HepG2 (cell line): ENCODE measurements around the gene NID1. TPM values are rescaled to one million over a fixed set of nuclear protein-coding genes. Genes with fewer than 3 reads are reported as not detected.

Experiments used
- CEBPB ChIP-seq: IDR thresholded peaks from 2 replicates; pipeline ENCODE4 v1.6.1; 2011; ENCODE audit warnings: low read depth, low read length, improper control_type of control experiment, borderline replicate concordance
- KIAA2018 ChIP-seq: sonication (generic); formaldehyde crosslinking; IDR thresholded peaks from 2 replicates; pipeline ENCODE4 v1.5.0; 2020; ENCODE audit warnings: mild to moderate bottlenecking, missing genetic modification reagents, borderline replicate concordance
- MED13 ChIP-seq: sonication (generic); formaldehyde crosslinking; IDR thresholded peaks from 2 replicates; pipeline ENCODE4 v1.5.0; 2020; ENCODE audit warnings: missing genetic modification reagents
- NR2C2 ChIP-seq: sonication (generic); formaldehyde crosslinking; IDR thresholded peaks from 2 replicates; pipeline ENCODE4 v1.4.0; 2020; ENCODE audit warnings: missing genetic modification reagents, mild to moderate bottlenecking, moderate library complexity, borderline replicate concordance
- PRDM10 ChIP-seq: sonication (generic); formaldehyde crosslinking; IDR thresholded peaks from 2 replicates; pipeline ENCODE4 v1.4.0; 2020; ENCODE audit warnings: low read depth, missing genetic modification reagents
- TBL1XR1 ChIP-seq: fragments of 150-350 bp; IDR thresholded peaks from 2 replicates; pipeline ENCODE4 v1.6.1; 2014; ENCODE audit warnings: borderline replicate concordance, low read length; ENCODE audit not compliant: partially characterized antibody
- THAP9 ChIP-seq: sonication (generic); formaldehyde crosslinking; IDR thresholded peaks from 2 replicates; pipeline ENCODE4; 2020; ENCODE audit warnings: missing genetic modification reagents, mild to moderate bottlenecking, borderline replicate concordance
- ZFP41 ChIP-seq: sonication (generic); formaldehyde crosslinking; IDR thresholded peaks from 2 replicates; pipeline ENCODE4 v1.4.0; 2020; ENCODE audit warnings: mild to moderate bottlenecking, missing genetic modification reagents, borderline replicate concordance
- ZNF414 ChIP-seq: sonication (generic); formaldehyde crosslinking; IDR thresholded peaks from 2 replicates; pipeline ENCODE4 v1.5.0; 2020; ENCODE audit warnings: missing genetic modification reagents
- ZNF784 ChIP-seq: sonication (generic); formaldehyde crosslinking; IDR thresholded peaks from 2 replicates; pipeline ENCODE4 v1.5.1; 2020; ENCODE audit warnings: missing genetic modification reagents, mild to moderate bottlenecking, borderline replicate concordance
- polyA plus RNA-seq, 8 experiments: library from polyadenylated mRNA; depleted of rRNA in 3 of 8; stranded (reverse) in 7 of 8; unstranded in 1 of 8; fragments of >200 nt; fragmentation: Illumina TruSeq in 4 of 8; extraction: Trizol in 4 of 8; gene quantifications; 2 replicates each; pipeline versions ENCODE4 v1.2.1 to v1.2.3, GENCODE V29; 2011 to 2016; ENCODE audit warnings: low read depth in 4 of 8, missing spikeins in 1 of 8, mixed read lengths in 1 of 8; ENCODE audit not compliant: insufficient read depth in 1 of 8
- total RNA-seq, 5 experiments: library from RNA; depleted of rRNA; stranded (reverse); fragments of >200 nt; fragmentation: Illumina TruSeq; extraction: Trizol; gene quantifications; 2 replicates each; pipeline ENCODE4 v1.2.3, GENCODE V29; 2016; ENCODE audit warnings: low read depth in 1 of 5

Gene NID1
- total and polyA plus RNA-seq, 2 of the 13 experiments (the other 11 are each of a cell fraction or from before 2014, with no cell fraction given), result 50.2 to 56.1 TPM

- TF ChIP-seq TBL1XR1 (no peak), ZFP41 (peak; percentile 90; the same call in 1 of the 2 replicates), KIAA2018 (no peak), MED13 (CRISPR knock-in tag) (peak; percentile 59; the same call in 1 of the 2 replicates), THAP9 (CRISPR knock-in tag) (peak; percentile 85; the same call in 1 of the 2 replicates), CEBPB (no peak), ZNF414 (CRISPR knock-in tag) (peak; percentile 94), PRDM10 (CRISPR knock-in tag) (peak; percentile 93), NR2C2 (CRISPR knock-in tag) (peak; percentile 76), ZNF784 (CRISPR knock-in tag) (no peak)
These were observed 794 bp downstream of the NID1 start (continued) for GRCh38 chr1:236063919-236064673.
